Astrocyte (in vitro differentiated cells and primary cell): ENCODE measurements around the gene SLC25A21. TPM values are rescaled to one million over a fixed set of nuclear protein-coding genes. Genes with fewer than 3 reads are reported as not detected.
"Not testable (repeated sequence)": the region's sequence is repeated elsewhere in the genome, so short reads cannot be mapped to it uniquely, and the experiment has no call there.

Experiments
- DNase-seq: peaks from one replicate; pipeline ENCODE4 v3.0.0-alpha.2; 2010; ENCODE audit warnings: low read depth
- FAIRE-seq: peaks from 2 replicates; lab custom pipeline; 2011; peaks lifted over from hg19 to GRCh38; lab: Jason Lieb, UNC
- H2AFZ ChIP-seq: 2 replicates; pipeline ENCODE4 v1.6.0; 2012; ENCODE audit warnings: low read depth, low read length, inconsistent platforms
- H3K27ac ChIP-seq: 2 replicates; pipeline ENCODE4 v1.5.1; 2011; ENCODE audit warnings: low read depth, low read length, inconsistent platforms
- H3K27me3 ChIP-seq: 2 replicates; pipeline ENCODE4 v1.6.0; 2011; ENCODE audit warnings: low read length, inconsistent platforms; ENCODE audit not compliant: insufficient read depth
- H3K36me3 ChIP-seq: 2 replicates; pipeline ENCODE4 v1.5.1; 2011; ENCODE audit warnings: low read length, inconsistent platforms; ENCODE audit not compliant: insufficient read depth
- H3K4me1 ChIP-seq: 2 replicates; pipeline ENCODE4 v1.5.1; 2011; ENCODE audit warnings: low read length, inconsistent platforms; ENCODE audit not compliant: insufficient read depth
- H3K4me2 ChIP-seq: 2 replicates; pipeline ENCODE4 v1.6.0; 2012; ENCODE audit warnings: low read length, inconsistent platforms
- H3K4me3 ChIP-seq: 2 replicates; pipeline ENCODE4 v1.5.1; 2011; ENCODE audit warnings: low read depth, mild to moderate bottlenecking, low read length, inconsistent platforms; ENCODE audit not compliant: insufficient read depth
- H3K79me2 ChIP-seq: 2 replicates; pipeline ENCODE4 v1.6.0; 2012; ENCODE audit warnings: mild to moderate bottlenecking, low read length, inconsistent platforms; ENCODE audit not compliant: insufficient read depth
- H3K9ac ChIP-seq: 2 replicates; pipeline ENCODE4 v1.6.0; 2012; ENCODE audit warnings: mild to moderate bottlenecking, low read length, inconsistent platforms
- H3K9me3 ChIP-seq: 2 replicates; pipeline ENCODE4 v1.5.1; 2012; ENCODE audit warnings: low read depth, mild to moderate bottlenecking, low read length, inconsistent platforms; ENCODE audit not compliant: insufficient read depth
- H4K20me1 ChIP-seq: 2 replicates; pipeline ENCODE4 v1.6.0; 2012; ENCODE audit warnings: low read length, inconsistent platforms; ENCODE audit not compliant: insufficient read depth
- H3K27ac Mint-ChIP-seq: one replicate; pipeline ENCODE4 v1.8.0; 2021; ENCODE audit warnings: mild to moderate bottlenecking, mixed read lengths; ENCODE audit not compliant: unreplicated experiment
- H3K27me3 Mint-ChIP-seq: one replicate; pipeline ENCODE4 v1.8.0; 2021; ENCODE audit warnings: low read depth, mixed read lengths; ENCODE audit not compliant: unreplicated experiment
- H3K36me3 Mint-ChIP-seq: one replicate; pipeline ENCODE4 v1.8.0; 2021; ENCODE audit warnings: low read depth, mixed read lengths; ENCODE audit not compliant: unreplicated experiment
- H3K4me1 Mint-ChIP-seq: one replicate; pipeline ENCODE4 v1.8.0; 2021; ENCODE audit warnings: low read depth, mixed read lengths; ENCODE audit not compliant: unreplicated experiment
- H3K4me3 Mint-ChIP-seq: one replicate; pipeline ENCODE4 v1.8.0; 2021; ENCODE audit warnings: mild to moderate bottlenecking, moderate library complexity, mixed read lengths; ENCODE audit not compliant: unreplicated experiment
- H3K9me3 Mint-ChIP-seq: one replicate; pipeline ENCODE4 v1.8.0; 2021; ENCODE audit warnings: mild to moderate bottlenecking, mixed read lengths; ENCODE audit not compliant: unreplicated experiment
- EZH2 ChIP-seq: IDR thresholded peaks from 2 replicates; pipeline ENCODE4 v1.6.1; 2012; ENCODE audit warnings: mild to moderate bottlenecking, low read length, inconsistent platforms; ENCODE audit not compliant: insufficient read depth
- total RNA-seq: library from RNA; stranded (reverse); gene quantifications from 2 replicates; pipeline ENCODE4 v1.2.1, GENCODE V29; 2021
- TF ChIP-seq, protein P1 (sequence below): IDR thresholded peaks from 2 replicates; pipeline ENCODE4 v1.5.1; 2011; ENCODE audit warnings: low read depth, mild to moderate bottlenecking, inconsistent platforms, low read length, moderate library complexity; ENCODE audit not compliant: insufficient read depth

The SLC25A21 gene
- total RNA-seq, 1 donor from 2014 or later = 1.5 TPM

DNA sequence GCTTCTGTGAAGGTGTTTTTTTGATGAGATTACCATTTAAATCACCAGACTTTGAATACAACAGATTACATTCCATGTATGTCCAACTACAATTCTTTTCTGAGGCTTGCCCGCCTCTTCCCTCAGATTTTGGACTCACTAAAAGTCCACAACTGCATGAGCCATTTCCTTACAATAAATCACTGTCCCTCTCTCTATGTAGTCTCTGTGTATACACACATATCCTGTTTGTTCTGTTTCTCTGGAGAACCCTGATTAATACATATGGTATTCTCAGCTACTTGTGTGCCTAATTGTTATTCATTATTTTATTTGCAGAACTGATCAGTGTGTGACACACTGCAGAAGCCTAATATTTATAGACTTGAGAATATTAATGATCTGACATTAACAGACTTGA, 22.9 kb upstream of the SLC25A21 start:
- Histone ChIP-seq H3K4me3 (no peak overlapping the region), H3K36me3 (no peaks in the 10 kb centered on the region), H3K9me3 (no peaks in the 10 kb centered on the region), H3K4me1 (peaks cover 5% of the 10 kb centered on the region), H3K79me2 (peaks cover 10% of the 10 kb centered on the region), H4K20me1 (no peaks in the 10 kb centered on the region), H2AFZ (no peak overlapping the region), H3K9ac (no peak overlapping the region), H3K27ac (no peak overlapping the region), H3K27me3 (no peaks in the 10 kb centered on the region), H3K4me2 (no peak overlapping the region)
- Mint-ChIP-seq H3K36me3 (no peaks in the 10 kb centered on the region), H3K27me3 (no peaks in the 10 kb centered on the region), H3K9me3 (peaks cover 1% of the 10 kb centered on the region), H3K4me1 (peaks cover 5% of the 10 kb centered on the region), H3K4me3 (no peak overlapping the region), H3K27ac (no peak overlapping the region)
- TF ChIP-seq, protein P1, sequence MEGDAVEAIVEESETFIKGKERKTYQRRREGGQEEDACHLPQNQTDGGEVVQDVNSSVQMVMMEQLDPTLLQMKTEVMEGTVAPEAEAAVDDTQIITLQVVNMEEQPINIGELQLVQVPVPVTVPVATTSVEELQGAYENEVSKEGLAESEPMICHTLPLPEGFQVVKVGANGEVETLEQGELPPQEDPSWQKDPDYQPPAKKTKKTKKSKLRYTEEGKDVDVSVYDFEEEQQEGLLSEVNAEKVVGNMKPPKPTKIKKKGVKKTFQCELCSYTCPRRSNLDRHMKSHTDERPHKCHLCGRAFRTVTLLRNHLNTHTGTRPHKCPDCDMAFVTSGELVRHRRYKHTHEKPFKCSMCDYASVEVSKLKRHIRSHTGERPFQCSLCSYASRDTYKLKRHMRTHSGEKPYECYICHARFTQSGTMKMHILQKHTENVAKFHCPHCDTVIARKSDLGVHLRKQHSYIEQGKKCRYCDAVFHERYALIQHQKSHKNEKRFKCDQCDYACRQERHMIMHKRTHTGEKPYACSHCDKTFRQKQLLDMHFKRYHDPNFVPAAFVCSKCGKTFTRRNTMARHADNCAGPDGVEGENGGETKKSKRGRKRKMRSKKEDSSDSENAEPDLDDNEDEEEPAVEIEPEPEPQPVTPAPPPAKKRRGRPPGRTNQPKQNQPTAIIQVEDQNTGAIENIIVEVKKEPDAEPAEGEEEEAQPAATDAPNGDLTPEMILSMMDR = no peak
- no peak for TF ChIP-seq EZH2
- DNase-seq = peak; percentile 68
- no peak for FAIRE-seq

DNA sequence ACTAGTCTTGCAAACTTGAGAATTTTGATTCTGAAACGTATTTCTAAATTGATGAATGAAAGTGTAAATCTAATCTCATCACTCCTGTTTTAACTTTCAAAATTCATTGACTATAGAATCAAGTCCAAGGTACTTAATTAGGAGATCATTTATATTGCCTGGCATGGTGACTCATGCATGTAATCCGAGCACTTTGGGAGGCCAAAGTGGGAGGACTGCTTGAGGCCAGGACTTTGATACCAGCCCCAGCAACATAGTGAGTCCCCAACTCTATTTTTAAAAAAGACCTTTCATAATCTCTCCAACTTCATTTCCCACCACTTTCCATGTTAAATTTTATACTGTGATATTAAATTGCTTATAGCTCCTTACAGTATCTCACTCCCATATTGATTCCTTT, 22.3 kb upstream of the SLC25A21 start:
- Mint-ChIP-seq H3K36me3 (no peaks in the 10 kb centered on the region), H3K27me3 (no peaks in the 10 kb centered on the region), H3K4me3 (no peak overlapping the region), H3K27ac (no peak overlapping the region), H3K9me3 (peaks cover 2% of the 10 kb centered on the region), H3K4me1 (peaks cover 5% of the 10 kb centered on the region)
- Histone ChIP-seq H3K4me3 (no peak overlapping the region), H3K79me2 (peaks cover 8% of the 10 kb centered on the region), H4K20me1 (no peaks in the 10 kb centered on the region), H3K9me3 (no peaks in the 10 kb centered on the region), H2AFZ (no peak overlapping the region), H3K27me3 (no peaks in the 10 kb centered on the region), H3K4me2 (no peak overlapping the region), H3K27ac (no peak overlapping the region), H3K36me3 (no peaks in the 10 kb centered on the region), H3K9ac (no peak overlapping the region), H3K4me1 (peaks cover 5% of the 10 kb centered on the region)
- no peak for FAIRE-seq
- DNase-seq = no peak
- no peak for TF ChIP-seq EZH2
- TF ChIP-seq, protein P1 = no peak

DNA sequence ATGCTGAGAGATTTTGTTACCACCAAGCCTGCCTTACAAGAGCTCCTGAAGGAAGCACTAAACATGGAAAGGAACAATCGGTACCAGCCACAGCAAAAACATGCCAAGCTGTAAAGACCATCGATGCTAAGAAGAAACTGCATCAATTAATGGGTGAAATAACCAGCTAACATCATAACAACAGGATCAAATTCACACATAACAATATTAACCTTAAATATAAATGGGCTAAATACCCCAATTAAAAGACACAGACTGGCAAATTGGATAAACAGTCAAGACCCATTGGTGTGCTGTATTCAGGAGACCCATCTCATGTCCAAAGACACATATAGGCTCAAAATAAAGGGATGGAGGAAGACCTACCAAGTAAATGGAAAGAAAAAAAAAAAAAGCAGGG, 17.3 kb upstream of the SLC25A21 start:
- H3K36me3 ChIP-seq, H3K79me2 ChIP-seq, H3K4me1 ChIP-seq, H3K27me3 Mint-ChIP-seq, DNase-seq, H3K36me3 Mint-ChIP-seq, H3K27me3 ChIP-seq, H3K4me1 Mint-ChIP-seq, H3K4me3 Mint-ChIP-seq, FAIRE-seq, H3K27ac Mint-ChIP-seq, H2AFZ ChIP-seq, H3K9me3 ChIP-seq, H3K9ac ChIP-seq, H3K9me3 Mint-ChIP-seq, H3K4me2 ChIP-seq, H3K4me3 ChIP-seq, H4K20me1 ChIP-seq, H3K27ac ChIP-seq: not testable (repeated sequence)

DNA sequence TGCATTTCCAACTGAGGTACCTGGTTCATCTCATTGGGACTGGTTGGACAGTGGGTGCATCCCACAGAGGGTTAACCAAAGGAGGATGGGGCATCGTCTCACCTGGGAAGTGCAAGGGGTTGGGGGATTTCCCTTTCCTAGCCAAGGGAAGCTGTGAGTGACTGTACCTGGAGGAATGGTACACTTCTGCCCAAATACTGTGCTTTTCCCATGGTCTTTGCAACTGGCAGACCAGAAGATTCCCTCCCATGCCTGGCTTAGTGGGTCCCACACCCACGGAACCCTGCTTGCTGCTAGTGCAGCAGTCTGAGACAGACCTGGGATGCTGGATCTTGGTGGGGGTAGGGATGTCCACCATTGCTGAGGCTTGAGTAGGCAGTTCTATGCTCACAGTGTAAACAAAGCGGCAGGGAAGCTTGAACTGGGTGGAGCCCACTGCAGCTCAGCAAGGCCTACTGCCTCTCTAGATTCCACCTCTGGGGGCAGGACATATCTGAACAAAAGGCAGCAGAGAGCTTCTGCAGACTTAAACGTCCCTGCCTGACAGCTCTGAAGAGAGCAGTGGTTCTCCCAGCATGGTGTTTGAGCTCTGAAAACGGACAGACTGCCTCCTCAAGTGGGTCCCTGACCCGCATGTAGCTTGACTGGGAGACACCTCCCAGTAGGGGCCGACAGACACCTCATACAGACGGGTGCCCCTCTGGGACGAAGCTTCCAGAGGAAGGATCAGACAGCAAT, 15.6 kb upstream of the SLC25A21 start:
- not testable (repeated sequence) for H3K4me3 ChIP-seq, H4K20me1 ChIP-seq, H3K4me3 Mint-ChIP-seq, H3K27ac ChIP-seq, FAIRE-seq, H3K9me3 Mint-ChIP-seq, H3K27me3 ChIP-seq, H3K9ac ChIP-seq, H2AFZ ChIP-seq, H3K4me1 ChIP-seq, DNase-seq, H3K9me3 ChIP-seq, H3K4me1 Mint-ChIP-seq, H3K36me3 ChIP-seq, H3K79me2 ChIP-seq, H3K4me2 ChIP-seq, H3K36me3 Mint-ChIP-seq, H3K27me3 Mint-ChIP-seq, H3K27ac Mint-ChIP-seq
